Esophagus (tissue), 2 donors: ENCODE results near the gene C1QTNF9. TPM values are rescaled to one million over a fixed set of nuclear protein-coding genes. Genes with fewer than 3 reads are reported as not detected.
"Not testable (repeated sequence)": the region's sequence is repeated elsewhere in the genome, so short reads cannot be mapped to it uniquely, and the experiment has no call there.

Experiments
- H3K27ac ChIP-seq, 2 donors: one replicate each; pipeline ENCODE4 v1.5.1; 2013; ENCODE audit warnings: low read depth in 2 of 2, mild to moderate bottlenecking in 2 of 2, inconsistent platforms in 1 of 2, low read length in 1 of 2, moderate library complexity in 1 of 2
- H3K27me3 ChIP-seq, 2 donors: one replicate each; pipeline ENCODE4 v1.6.1; 2013; ENCODE audit warnings: low read length in 2 of 2, control low read depth in 1 of 2, mild to moderate bottlenecking in 1 of 2; ENCODE audit not compliant: insufficient read depth in 2 of 2, control insufficient read depth in 1 of 2
- H3K36me3 ChIP-seq, 2 donors: one replicate each; pipeline ENCODE4 v1.6.1; 2013; ENCODE audit warnings: low read length in 1 of 2; ENCODE audit not compliant: control insufficient read depth in 2 of 2, insufficient read depth in 2 of 2
- H3K4me1 ChIP-seq, 2 donors: one replicate each; pipeline ENCODE4 v1.6.1; 2013; ENCODE audit warnings: low read length in 1 of 2; ENCODE audit not compliant: control insufficient read depth in 2 of 2, insufficient read depth in 2 of 2
- H3K4me3 ChIP-seq, 2 donors: one replicate each; pipeline ENCODE4 v1.5.1; 2013; ENCODE audit warnings: low read length in 2 of 2, mild to moderate bottlenecking in 2 of 2, low read depth in 1 of 2, moderate library complexity in 1 of 2
- H3K9me3 ChIP-seq, 2 donors: one replicate each; pipeline ENCODE4 v1.6.1; 2013; ENCODE audit warnings: mild to moderate bottlenecking in 2 of 2, low read depth in 1 of 2, low read length in 1 of 2, moderate library complexity in 1 of 2; ENCODE audit not compliant: control insufficient read depth in 2 of 2, insufficient read depth in 1 of 2
- WGBS, 2 donors: extraction: QIAGEN DNeasy Blood & Tissue Kit; methylation state at CpG; one replicate each; pipeline ENCODE4 v1.1.7; 2013; 5-methylcytosine and 5-hydroxymethylcytosine counted together
- polyA plus RNA-seq, 2 donors: library from polyadenylated mRNA; stranded (reverse); fragments of 200-250 nt; gene quantifications; one replicate each; pipeline ENCODE4 v1.2.3, GENCODE V29; 2013
- donor health status: healthy with polysubstance abuse.
- donor health status: Bipolar disorder and iron deficiency.

The C1QTNF9 gene
- polyA plus RNA-seq, 2 donors, result 0.14 to 0.26 TPM

DNA sequence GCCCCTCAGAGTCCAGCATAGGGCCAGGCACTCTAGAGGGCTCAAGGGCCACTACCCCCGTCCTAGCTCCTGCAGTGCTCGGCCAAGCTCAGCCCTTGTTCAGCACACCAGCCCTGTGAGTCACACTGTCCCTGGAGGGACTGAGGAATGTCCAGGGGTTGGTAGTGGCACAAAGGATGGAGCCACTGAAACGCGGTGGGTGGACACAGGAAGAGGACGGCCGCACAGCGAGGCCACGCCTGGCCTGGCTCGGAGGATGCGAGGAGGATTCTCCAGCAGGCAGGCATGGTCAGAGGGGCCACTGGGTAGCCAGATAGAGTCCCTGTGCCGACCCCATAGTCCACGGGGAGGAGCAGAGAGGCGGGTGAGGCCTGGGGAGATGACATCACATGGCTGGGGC lies 45.7 kb downstream of the C1QTNF9 start:
- Histone ChIP-seq H3K27me3 (no peaks in the 10 kb centered on the region), H3K9me3 (peaks cover 0 to 9% of the 10 kb centered on the region in 2 donors), H3K36me3 (no peaks in the 10 kb centered on the region), H3K4me3 (no peak overlapping the region), H3K4me1 (no peaks in the 10 kb centered on the region), H3K27ac (no peak overlapping the region)
- WGBS, 2 donors, result 90 to 92% methylated on average over 13 of the region's 13 CpGs

DNA sequence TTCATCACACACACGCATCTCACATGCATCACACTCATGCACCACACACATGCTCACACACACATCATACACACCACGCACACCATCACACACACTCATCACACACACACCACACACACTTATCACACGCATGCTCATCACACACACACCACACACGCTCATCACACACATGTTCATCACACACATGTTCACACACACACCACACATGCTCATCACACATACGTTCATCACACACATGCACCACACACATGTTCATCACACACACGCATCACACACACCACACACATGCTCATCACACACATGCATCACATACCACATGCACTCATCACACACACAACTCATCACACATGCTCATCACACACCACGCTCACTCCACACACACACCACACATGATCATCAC lies 46.9 kb downstream of the C1QTNF9 start:
- H3K4me1 ChIP-seq, result no peaks in the 10 kb centered on the region
- no peak overlapping the region for H3K27ac ChIP-seq
- no peaks in the 10 kb centered on the region for H3K27me3 ChIP-seq
- no peaks in the 10 kb centered on the region for H3K36me3 ChIP-seq
- H3K4me3 ChIP-seq, result no peak overlapping the region
- peaks cover 0 to 9% of the 10 kb centered on the region in 2 donors for H3K9me3 ChIP-seq
- WGBS, 2 donors, result 90% methylated on average over 7 of the region's 7 CpGs

DNA sequence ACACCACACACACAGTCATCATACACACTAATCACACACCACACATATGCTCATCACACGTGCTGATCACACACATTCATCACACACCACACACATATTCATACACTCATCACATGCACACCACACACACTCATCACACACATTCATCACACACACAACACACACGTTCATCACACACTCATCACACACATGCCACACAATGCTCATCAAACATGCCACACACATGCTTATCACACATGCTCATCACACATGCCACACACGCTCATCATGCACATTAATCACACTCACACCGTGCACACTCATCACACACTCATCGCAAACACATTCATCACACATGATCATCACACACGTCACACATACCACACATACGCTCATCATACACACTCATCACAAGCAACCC lies 47.5 kb downstream of the C1QTNF9 start:
- no peaks in the 10 kb centered on the region for H3K4me1 ChIP-seq
- no peak overlapping the region for H3K27ac ChIP-seq

DNA sequence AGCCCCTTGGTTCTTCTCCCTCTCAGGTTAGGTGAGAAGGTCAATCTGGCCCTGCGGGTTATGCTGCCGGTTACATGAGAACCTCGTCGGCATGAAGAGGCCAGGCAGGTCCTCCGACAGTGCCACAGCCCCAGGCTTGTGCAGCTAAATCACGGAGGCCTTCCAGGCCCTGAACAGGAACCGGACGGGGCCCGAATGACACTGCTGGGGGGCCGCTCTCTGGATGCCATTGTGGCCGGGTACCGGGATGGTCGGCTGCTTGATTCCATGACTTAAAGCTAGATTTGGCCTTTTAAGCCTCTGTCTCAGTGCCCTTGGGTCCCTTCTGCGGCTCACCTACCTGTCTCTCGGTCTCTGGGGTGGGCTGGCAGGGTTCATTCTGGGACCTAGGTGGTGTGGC lies 48.4 kb downstream of the C1QTNF9 start:
- Histone ChIP-seq H3K27me3 (no peaks in the 10 kb centered on the region), H3K4me1 (no peaks in the 10 kb centered on the region), H3K9me3 (peaks cover 0 to 9% of the 10 kb centered on the region in 2 donors), H3K4me3 (no peak overlapping the region), H3K27ac (no peak overlapping the region), H3K36me3 (no peaks in the 10 kb centered on the region)
- WGBS, 2 donors, result 89 to 93% methylated on average over 15 of the region's 15 CpGs

More for the DNA sequence above, 47.5 kb downstream of the C1QTNF9 start:
- Histone ChIP-seq H3K36me3 (no peaks in the 10 kb centered on the region), H3K9me3 (peaks cover 0 to 9% of the 10 kb centered on the region in 2 donors), H3K27me3 (no peaks in the 10 kb centered on the region), H3K4me3 (no peak overlapping the region)
- 94 to 96% methylated on average over 7 of the region's 7 CpGs for WGBS, 2 donors

- 84 to 86% methylated on average over 16 of the region's 16 CpGs for WGBS, 2 donors
- not testable (repeated sequence) for H3K27ac ChIP-seq, H3K4me1 ChIP-seq, H3K4me3 ChIP-seq, H3K27me3 ChIP-seq, H3K36me3 ChIP-seq, H3K9me3 ChIP-seq
These were observed 49.5 kb downstream of the C1QTNF9 start for GRCh38 chr13:24358836-24359235.

GRCh38 chr13:24359252-24359651 lies 49.9 kb downstream of the C1QTNF9 start:
- not testable (repeated sequence) for H3K4me1 ChIP-seq, H3K27me3 ChIP-seq, H3K9me3 ChIP-seq, H3K4me3 ChIP-seq, H3K36me3 ChIP-seq, H3K27ac ChIP-seq
- 53 to 66% methylated on average over 9 of the region's 9 CpGs for WGBS, 2 donors

GRCh38 chr13:24360106-24360505 lies 50.7 kb downstream of the C1QTNF9 start:
- Histone ChIP-seq H3K4me3 (no peak overlapping the region), H3K27ac (no peak overlapping the region), H3K4me1 (no peaks in the 10 kb centered on the region), H3K9me3 (peaks cover 0 to 9% of the 10 kb centered on the region in 2 donors), H3K36me3 (no peaks in the 10 kb centered on the region), H3K27me3 (no peaks in the 10 kb centered on the region)
- 89 to 90% methylated on average over 7 of the region's 7 CpGs for WGBS, 2 donors

DNA sequence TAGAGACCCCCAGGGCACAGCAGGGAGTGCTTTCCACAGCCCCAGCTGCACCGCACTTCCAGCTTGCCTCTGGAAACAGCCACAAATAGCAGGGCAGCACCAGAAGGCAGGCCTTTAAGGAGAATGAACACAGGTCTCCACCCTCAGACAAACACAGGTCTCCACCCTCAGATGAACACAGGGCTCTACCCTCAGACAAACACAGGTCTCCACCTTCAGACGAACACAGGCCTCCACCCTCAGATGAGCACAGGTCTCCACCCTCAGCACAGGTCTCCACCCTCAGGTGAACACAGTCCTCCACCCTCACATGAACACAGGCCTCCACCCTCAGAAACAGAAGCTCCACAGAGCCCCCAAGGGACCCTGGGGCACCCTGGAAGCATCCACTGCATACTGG lies 51.7 kb downstream of the C1QTNF9 start:
- no peaks in the 10 kb centered on the region for H3K4me1 ChIP-seq
- H3K4me3 ChIP-seq, result no peak overlapping the region
- H3K27ac ChIP-seq, result no peak overlapping the region
- H3K27me3 ChIP-seq, result no peaks in the 10 kb centered on the region
- H3K36me3 ChIP-seq, result no peaks in the 10 kb centered on the region
- 83 to 87% methylated on average over 2 of the region's 2 CpGs for WGBS, 2 donors
- peaks cover 0 to 8% of the 10 kb centered on the region in 2 donors for H3K9me3 ChIP-seq

DNA sequence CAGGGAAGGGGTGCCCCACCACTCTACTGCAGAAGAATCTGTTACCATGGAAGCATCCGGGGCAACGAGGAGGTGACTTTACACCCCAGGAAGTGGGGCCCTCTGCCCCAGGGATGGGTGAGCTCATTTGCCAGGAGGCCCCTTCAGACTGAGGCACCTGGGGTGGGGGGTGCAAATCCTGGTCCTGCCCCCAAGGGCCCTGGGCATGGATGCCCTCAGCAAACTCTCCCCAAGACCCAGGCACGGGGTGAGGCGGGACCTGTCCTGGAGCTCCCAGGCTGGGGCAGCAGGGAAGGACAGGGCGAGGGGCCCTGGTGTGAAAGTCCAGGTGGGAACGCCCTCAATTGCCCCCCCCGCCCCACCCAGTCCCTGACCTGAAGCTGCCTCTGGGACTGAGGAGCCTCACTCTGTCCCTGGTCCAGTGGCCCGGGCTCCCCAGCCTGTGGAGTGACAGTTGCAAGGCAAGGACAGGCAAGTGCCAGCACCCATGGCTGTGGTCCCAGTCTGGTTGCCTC lies 52.5 kb downstream of the C1QTNF9 start:
- H3K4me3 ChIP-seq, result no peak overlapping the region
- no peak overlapping the region for H3K27ac ChIP-seq
- 69 to 82% methylated on average over 8 of the region's 8 CpGs for WGBS, 2 donors
- no peaks in the 10 kb centered on the region for H3K4me1 ChIP-seq
- H3K36me3 ChIP-seq, result no peaks in the 10 kb centered on the region
- H3K27me3 ChIP-seq, result no peaks in the 10 kb centered on the region
- H3K9me3 ChIP-seq, result peaks cover 0 to 4% of the 10 kb centered on the region in 2 donors

DNA sequence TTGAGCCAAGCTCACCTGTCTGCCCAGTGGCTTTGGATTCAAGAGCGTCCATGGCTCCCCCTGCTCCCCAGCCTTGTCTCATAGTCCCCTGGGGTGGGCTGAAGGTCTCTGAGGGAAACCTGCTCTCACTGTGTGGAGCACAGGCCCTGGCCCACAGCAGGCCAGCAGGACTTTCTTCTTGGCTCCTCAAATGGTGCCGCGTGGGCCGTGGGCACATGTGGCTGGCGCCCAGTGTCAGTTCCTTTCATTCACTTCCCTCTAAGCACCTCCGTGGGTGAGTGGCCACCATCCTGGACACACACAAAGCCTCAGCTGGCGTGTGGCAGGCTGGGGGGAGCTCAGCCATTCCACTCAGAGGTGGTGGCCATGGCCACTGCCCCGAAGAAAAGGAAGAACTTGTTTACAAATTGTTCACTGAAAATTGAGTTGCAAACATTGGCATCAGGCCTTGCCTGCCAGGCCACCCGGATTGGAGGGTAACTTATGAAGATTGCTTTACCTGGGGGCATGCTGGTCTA lies 53.1 kb downstream of the C1QTNF9 start:
- H3K27ac ChIP-seq, result no peak overlapping the region
- H3K36me3 ChIP-seq, result no peaks in the 10 kb centered on the region
- 78 to 82% methylated on average over 9 of the region's 9 CpGs for WGBS, 2 donors
- no peak overlapping the region for H3K4me3 ChIP-seq
- no peaks in the 10 kb centered on the region for H3K9me3 ChIP-seq
- no peaks in the 10 kb centered on the region for H3K4me1 ChIP-seq
- H3K27me3 ChIP-seq, result no peaks in the 10 kb centered on the region
